GM20000 (cell line): Measurements from ENCODE around the gene PLXNC1.

Source experiments
- DNase-seq: peaks from one replicate; pipeline ENCODE4 v3.0.0; 2012; ENCODE audit warnings: low spot score
- CTCF ChIP-seq: IDR thresholded peaks from 2 replicates; pipeline ENCODE4 v1.5.1; 2012; ENCODE audit warnings: mild to moderate bottlenecking, control low read depth; ENCODE audit errors: extremely low read depth, missing control alignments

The PLXNC1 gene

GRCh38 chr12:94169966-94170689 lies 21.8 kb downstream of the PLXNC1 start:
- TF ChIP-seq CTCF = no peak
- no peak for DNase-seq

- DNase-seq = no peak
- TF ChIP-seq CTCF = no peak
These were observed 22.6 kb downstream of the PLXNC1 start for GRCh38 chr12:94170690-94171594.

GRCh38 chr12:94171595-94171930 lies 23.2 kb downstream of the PLXNC1 start:
- no peak for DNase-seq
- TF ChIP-seq CTCF = no peak

GRCh38 chr12:94172031-94172430 lies 23.7 kb downstream of the PLXNC1 start:
- no peak for TF ChIP-seq CTCF
- no peak for DNase-seq

- DNase-seq = no peak
These were observed 24.6 kb downstream of the PLXNC1 start for GRCh38 chr12:94172973-94173372.

GRCh38 chr12:94173660-94174265 lies 25.4 kb downstream of the PLXNC1 start:
- TF ChIP-seq CTCF = no peak
- no peak for DNase-seq

More at GRCh38 chr12:94172973-94173372, 24.6 kb downstream of the PLXNC1 start:
- TF ChIP-seq CTCF = no peak

GRCh38 chr12:94174576-94174975 lies 26.2 kb downstream of the PLXNC1 start:
- no peak for TF ChIP-seq CTCF
- DNase-seq = peak; percentile 34
